HTERT RPE-1 (cell line): ENCODE measurements around the gene SAMD1.
"Not testable (repeated sequence)": the region's sequence is repeated elsewhere in the genome, so short reads cannot be mapped to it uniquely, and the experiment has no call there.

Experiments
- in situ Hi-C: fragments of 300-500 bp; cut with MboI; formaldehyde crosslinking; loops from 4 replicates; pipeline ENCODE4 v1.14.3; 2020; ENCODE audit warnings: low sequenced_read_pairs

Gene SAMD1

GRCh38 chr19:14061751-14062557 is 28.6 kb downstream of the SAMD1 start, which contains the start of gene PALM3:
TSS of gene PALM3 (minus strand) at chr19:14062076. CDS start at chr19:14061980, 96 bp downstream.
- in situ Hi-C loops = no loop called here

GRCh38 chr19:14061081-14061749 is 29.3 kb downstream of the SAMD1 start:
- in situ Hi-C loops = no loop called here

GRCh38 chr19:14059652-14060155 is 30.8 kb downstream of the SAMD1 start:
- in situ Hi-C loops = no loop called here

GRCh38 chr19:14059093-14059480 is 31.5 kb downstream of the SAMD1 start:
- in situ Hi-C loops = no loop called here

- in situ Hi-C loops = no loop called here
These were observed 32.1 kb downstream of the SAMD1 start for GRCh38 chr19:14058182-14059092.

- in situ Hi-C loops = no loop called here
These were observed 33.7 kb downstream of the SAMD1 start for GRCh38 chr19:14056741-14057356.

- in situ Hi-C loops = no loop called here
These were observed 34.4 kb downstream of the SAMD1 start for GRCh38 chr19:14056069-14056666.

GRCh38 chr19:14055396-14055795 is 35.2 kb downstream of the SAMD1 start:
- in situ Hi-C loops = no loop called here

- in situ Hi-C loops = no loop called here
These were observed 35.8 kb downstream of the SAMD1 start for GRCh38 chr19:14054721-14055120.

GRCh38 chr19:14054099-14054498 is 36.5 kb downstream of the SAMD1 start:
- in situ Hi-C loops = no loop called here

GRCh38 chr19:14053500-14053899 is 37.1 kb downstream of the SAMD1 start:
- in situ Hi-C loops = no loop called here

GRCh38 chr19:14053032-14053431 is 37.5 kb downstream of the SAMD1 start:
- in situ Hi-C loops = no loop called here

- in situ Hi-C loops = no loop called here
These were observed 38.1 kb downstream of the SAMD1 start for GRCh38 chr19:14052470-14052869.

GRCh38 chr19:14051980-14052379 is 38.6 kb downstream of the SAMD1 start:
- in situ Hi-C loops = no loop called here

GRCh38 chr19:14050961-14051360 is 39.6 kb downstream of the SAMD1 start:
- in situ Hi-C loops = not testable (repeated sequence)

GRCh38 chr19:14050512-14050911 is 40.0 kb downstream of the SAMD1 start:
- in situ Hi-C loops = no loop called here

GRCh38 chr19:14048443-14049153 is 42.0 kb downstream of the SAMD1 start:
- in situ Hi-C loops = no loop called here

GRCh38 chr19:14047866-14048265 is 42.7 kb downstream of the SAMD1 start:
- in situ Hi-C loops = not testable (repeated sequence)
